Right lobe of liver (tissue), 6 donors: ENCODE measurements around the gene NUP210L. TPM values are rescaled to one million over a fixed set of nuclear protein-coding genes. Genes with fewer than 3 reads are reported as not detected.

Experiments
- ATAC-seq, 4 donors: fragments of 200-7000 bp; cut with Tn5 transposase; one replicate each; pipeline ENCODE4 v1.9.1; 2020; ENCODE audit warnings: mild to moderate bottlenecking in 4 of 4, moderate library complexity in 4 of 4
- DNase-seq, 3 donors: peaks; one replicate each; pipeline ENCODE4 v3.0.0-alpha.2; 2020
- H3K27ac ChIP-seq, 3 donors: fragments of 200-600 bp; one replicate each; pipeline ENCODE4 v1.8.0; 2022
- H3K27me3 ChIP-seq, 2 donors: fragments of 200-600 bp; one replicate each; pipeline ENCODE4 v1.8.0; 2022
- H3K36me3 ChIP-seq, 4 donors: fragments of 200-600 bp; sonication (generic) in 1 of 4; one replicate each; pipeline versions ENCODE4 v1.5.1 to v1.8.0; 2017 to 2022; ENCODE audit warnings: control low read depth in 1 of 4
- H3K4me1 ChIP-seq, 4 donors: fragments of 200-600 bp; sonication (generic) in 1 of 4; one replicate each; pipeline versions ENCODE4 v1.5.1 to v1.8.0; 2017 to 2022; ENCODE audit warnings: control low read depth in 1 of 4
- H3K4me3 ChIP-seq, 3 donors: fragments of 200-600 bp; one replicate each; pipeline ENCODE4 v1.8.0; 2022
- H3K9me3 ChIP-seq, 4 donors: fragments of 200-600 bp; sonication (generic) in 1 of 4; one replicate each; pipeline versions ENCODE4 v1.5.1 to v1.8.0; 2017 to 2022; ENCODE audit warnings: control low read depth in 1 of 4
- CTCF ChIP-seq, 4 donors: fragments of 200-600 bp in 3 of 4; fragments of 450-650 bp in 1 of 4; IDR thresholded peaks; one replicate each; pipeline versions ENCODE4 v1.5.1 to v1.8.0; 2016 to 2022; ENCODE audit warnings: antibody characterized with exemption in 4 of 4, mild to moderate bottlenecking in 2 of 4
- POLR2A ChIP-seq: fragments of 450-650 bp; IDR thresholded peaks from one replicate; pipeline ENCODE4 v1.6.1; 2017; ENCODE audit warnings: antibody characterized with exemption, mild to moderate bottlenecking
- WGBS: methylation state at CpG from one replicate; pipeline ENCODE4 v1.1.6; 2018; ENCODE audit warnings: low coverage, low lambda C conversion rate; ENCODE audit not compliant: insufficient coverage; ENCODE audit errors: missing lambda C conversion rate; 5-methylcytosine and 5-hydroxymethylcytosine counted together
- intact Hi-C, 2 donors: fragments of 100-400 bp; cut with DNase I; formaldehyde crosslinking; loops; one replicate each; pipeline versions ENCODE4 v1.11.2 to v1.14.1; 2022
- total RNA-seq, 6 experiments: library from RNA; depleted of rRNA in 2 of 6; stranded (reverse); fragments of >200 nt in 2 of 6; fragmentation: NEBNext Ultra II Directional in 3 of 6; extraction: Animal tissue kit (Norgen Biotek cat#: 25700) in 3 of 6; gene quantifications; one replicate each; pipeline versions ENCODE4 v1.1.0 to v1.2.4, GENCODE V29; 2016 to 2023
- donor health status: DM: no; HTN: yes; CAD: no.
- donor health status: DM: no; HTN: no; CAD: no.
- donor health status: DM: no; HTN: no; CAD: no.
- donor health status: DM: no; HTN: yes; CAD: no.
- donor health status: DM: no; HTN: yes; CAD: no.

The NUP210L gene
- total RNA-seq, 6 experiments from 2014 or later: 0.14 TPM; not detected in 5

GRCh38 chr1:154186177-154186576 lies 31.3 kb upstream of the NUP210L start:
- 60% methylated on average over 1 of the region's 1 CpG for WGBS
- intact Hi-C loops: no loop called here
- ATAC-seq: peak in 2 of 4 donors; percentile 9 to 12
- Histone ChIP-seq H3K27me3 (no peaks in the 10 kb centered on the region), H3K36me3 (no peaks in the 10 kb centered on the region), H3K4me3 (no peak overlapping the region), H3K27ac (no peak overlapping the region), H3K9me3 (no peaks in the 10 kb centered on the region), H3K4me1 (peaks cover 0 to 11% (median 0%) of the 10 kb centered on the region in 4 donors)
- peak in 1 of 3 donors; percentile 60 for DNase-seq
- TF ChIP-seq POLR2A (no peak), CTCF (IDR thresholded peaks at IDR 0.05) (peak; percentile 45 to 66 (median 50))

GRCh38 chr1:154183046-154183915 lies 28.4 kb upstream of the NUP210L start:
- intact Hi-C loops: no loop called here
- Histone ChIP-seq H3K36me3 (no peaks in the 10 kb centered on the region), H3K4me3 (peak overlapping the region; percentile 85 to 99 (median 98)), H3K9me3 (no peaks in the 10 kb centered on the region), H3K27ac (peak overlapping the region; percentile 77 to 88 (median 84)), H3K4me1 (peaks cover 3 to 40% (median 16%) of the 10 kb centered on the region in 4 donors), H3K27me3 (no peaks in the 10 kb centered on the region)
- DNase-seq (peak; percentile 98 to 99 (median 99)), ATAC-seq (peak; percentile 90 to 96 (median 92))
- 11% methylated on average over 19 of the region's 41 CpGs for WGBS
- TF ChIP-seq CTCF (IDR thresholded peaks at IDR 0.05): no peak
- TF ChIP-seq POLR2A: peak; percentile 99

- DNase-seq: peak; percentile 82 to 87 (median 85)
- H3K27me3 ChIP-seq: no peaks in the 10 kb centered on the region
- H3K4me3 ChIP-seq: peak overlapping the region; percentile 85 to 99 (median 98)
- intact Hi-C loops: no loop called here
- H3K27ac ChIP-seq: peak overlapping the region; percentile 77 to 88 (median 84)
- no peaks in the 10 kb centered on the region for H3K36me3 ChIP-seq
- no peaks in the 10 kb centered on the region for H3K9me3 ChIP-seq
- 0% methylated on average over 8 of the region's 35 CpGs for WGBS
- ATAC-seq: peak; percentile 45 to 54 (median 50)
- peaks cover 3 to 48% (median 19%) of the 10 kb centered on the region in 4 donors for H3K4me1 ChIP-seq
- peak; percentile 29 for TF ChIP-seq POLR2A
- TF ChIP-seq CTCF (IDR thresholded peaks at IDR 0.05): no peak
These were observed 27.6 kb upstream of the NUP210L start for GRCh38 chr1:154182344-154183045.

- 0% methylated on average over 5 of the region's 6 CpGs for WGBS
- no peaks in the 10 kb centered on the region for H3K27me3 ChIP-seq
- ATAC-seq (no peak), DNase-seq (no peak)
- peak overlapping the region; percentile 77 to 88 (median 84) for H3K27ac ChIP-seq
- H3K36me3 ChIP-seq: no peaks in the 10 kb centered on the region
- intact Hi-C loops: no loop called here
- H3K4me1 ChIP-seq: peaks cover 3 to 53% (median 19%) of the 10 kb centered on the region in 4 donors
- peak overlapping the region; percentile 85 to 99 (median 98) for H3K4me3 ChIP-seq
- H3K9me3 ChIP-seq: no peaks in the 10 kb centered on the region
- TF ChIP-seq CTCF (IDR thresholded peaks at IDR 0.05) (no peak), POLR2A (no peak)
These were observed 27.1 kb upstream of the NUP210L start for GRCh38 chr1:154181944-154182343.
